Measurements from ENCODE around the gene FBXW4. TPM values are rescaled to one million over a fixed set of nuclear protein-coding genes. Genes with fewer than 3 reads are reported as not detected.

FBXW4 gene
- total RNA-seq, 1 donor from 2014 or later = 37.1 TPM

- DNase-seq = peak; percentile 15
Measured at GRCh38 chr10:101695404-101695890, 477 bp upstream of the FBXW4 start.

GRCh38 chr10:101693978-101694673 lies 844 bp downstream of the FBXW4 start:
- DNase-seq = peak; percentile 56

GRCh38 chr10:101693651-101693977 lies 1.4 kb downstream of the FBXW4 start:
- DNase-seq = peak; percentile 61

GRCh38 chr10:101691081-101691480 lies 3.9 kb downstream of the FBXW4 start:
- DNase-seq = no peak

GRCh38 chr10:101690461-101690860 lies 4.5 kb downstream of the FBXW4 start:
- no peak for DNase-seq

GRCh38 chr10:101687071-101687658 lies 7.8 kb downstream of the FBXW4 start:
- no peak for DNase-seq

GRCh38 chr10:101686133-101686925 lies 8.6 kb downstream of the FBXW4 start:
- no peak for DNase-seq

- DNase-seq = no peak
Measured at GRCh38 chr10:101684782-101685181, 10.2 kb downstream of the FBXW4 start.

- DNase-seq = no peak
Measured at GRCh38 chr10:101683276-101683675, 11.7 kb downstream of the FBXW4 start.

GRCh38 chr10:101682172-101682825 lies 12.7 kb downstream of the FBXW4 start:
- peak; percentile 10 for DNase-seq

- no peak for DNase-seq
Measured at GRCh38 chr10:101676565-101676964, 18.4 kb downstream of the FBXW4 start.

GRCh38 chr10:101675115-101675514 lies 19.9 kb downstream of the FBXW4 start:
- no peak for DNase-seq

- DNase-seq = no peak
Measured at GRCh38 chr10:101672536-101672935, 22.4 kb downstream of the FBXW4 start.

- no peak for DNase-seq
Measured at GRCh38 chr10:101671453-101671852, 23.5 kb downstream of the FBXW4 start.

- DNase-seq = no peak
Measured at GRCh38 chr10:101670635-101671034, 24.3 kb downstream of the FBXW4 start.

- DNase-seq = no peak
Measured at GRCh38 chr10:101669181-101669580, 25.8 kb downstream of the FBXW4 start.

GRCh38 chr10:101668566-101668965 lies 26.4 kb downstream of the FBXW4 start:
- DNase-seq = no peak

- no peak for DNase-seq
Measured at GRCh38 chr10:101666083-101666482, 28.9 kb downstream of the FBXW4 start.

GRCh38 chr10:101663097-101663496 lies 31.9 kb downstream of the FBXW4 start:
- no peak for DNase-seq

- no peak for DNase-seq
Measured at GRCh38 chr10:101660256-101660655, 34.7 kb downstream of the FBXW4 start.

- DNase-seq = no peak
Measured at GRCh38 chr10:101658975-101659374, 36.0 kb downstream of the FBXW4 start.

- DNase-seq = no peak
Measured at GRCh38 chr10:101656890-101657289, 38.1 kb downstream of the FBXW4 start.

- no peak for DNase-seq
Measured at GRCh38 chr10:101655570-101655969, 39.4 kb downstream of the FBXW4 start.
